GM12874 (cell line): ENCODE data around the gene ZNF423.

ENCODE experiments used
- TF ChIP-seq, protein P1 (sequence below): IDR thresholded peaks from 2 replicates; pipeline ENCODE4 v1.5.1; 2011; ENCODE audit warnings: low read depth, mild to moderate bottlenecking, control low read depth, low read length, moderate library complexity; ENCODE audit not compliant: insufficient read depth

The ZNF423 gene

GRCh38 chr16:49635009-49635350 lies 220.9 kb downstream of the ZNF423 start:
- TF ChIP-seq, protein P1, sequence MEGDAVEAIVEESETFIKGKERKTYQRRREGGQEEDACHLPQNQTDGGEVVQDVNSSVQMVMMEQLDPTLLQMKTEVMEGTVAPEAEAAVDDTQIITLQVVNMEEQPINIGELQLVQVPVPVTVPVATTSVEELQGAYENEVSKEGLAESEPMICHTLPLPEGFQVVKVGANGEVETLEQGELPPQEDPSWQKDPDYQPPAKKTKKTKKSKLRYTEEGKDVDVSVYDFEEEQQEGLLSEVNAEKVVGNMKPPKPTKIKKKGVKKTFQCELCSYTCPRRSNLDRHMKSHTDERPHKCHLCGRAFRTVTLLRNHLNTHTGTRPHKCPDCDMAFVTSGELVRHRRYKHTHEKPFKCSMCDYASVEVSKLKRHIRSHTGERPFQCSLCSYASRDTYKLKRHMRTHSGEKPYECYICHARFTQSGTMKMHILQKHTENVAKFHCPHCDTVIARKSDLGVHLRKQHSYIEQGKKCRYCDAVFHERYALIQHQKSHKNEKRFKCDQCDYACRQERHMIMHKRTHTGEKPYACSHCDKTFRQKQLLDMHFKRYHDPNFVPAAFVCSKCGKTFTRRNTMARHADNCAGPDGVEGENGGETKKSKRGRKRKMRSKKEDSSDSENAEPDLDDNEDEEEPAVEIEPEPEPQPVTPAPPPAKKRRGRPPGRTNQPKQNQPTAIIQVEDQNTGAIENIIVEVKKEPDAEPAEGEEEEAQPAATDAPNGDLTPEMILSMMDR, result no peak

- TF ChIP-seq, protein P1, result no peak
Observed at GRCh38 chr16:49634235-49635008, 221.5 kb downstream of the ZNF423 start.

DNA sequence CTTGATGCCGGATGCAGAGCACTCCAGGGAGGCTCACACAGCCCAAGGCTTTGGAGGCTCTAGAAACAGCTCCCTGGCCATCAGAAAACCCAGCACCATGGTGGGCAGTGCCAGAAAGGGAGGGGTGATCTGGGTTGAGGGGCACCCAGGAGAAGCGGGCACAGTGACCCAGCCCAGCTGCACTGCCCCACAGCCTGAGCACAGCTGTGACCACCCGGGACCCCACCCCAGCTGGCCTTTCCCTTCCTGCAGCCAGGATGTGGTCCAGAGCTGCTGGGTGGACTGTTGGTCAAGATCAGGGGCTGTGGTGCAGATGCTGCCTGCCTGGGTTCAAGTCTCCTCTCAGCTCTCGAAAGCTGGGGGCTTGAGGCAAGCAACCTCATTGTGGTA lies 223.1 kb downstream of the ZNF423 start:
- TF ChIP-seq, protein P1, result no peak

GRCh38 chr16:49632086-49632794 lies 223.7 kb downstream of the ZNF423 start:
- TF ChIP-seq, protein P1, result no peak

GRCh38 chr16:49631187-49632041 lies 224.5 kb downstream of the ZNF423 start:
- TF ChIP-seq, protein P1, result no peak

GRCh38 chr16:49630783-49631182 lies 225.1 kb downstream of the ZNF423 start:
- TF ChIP-seq, protein P1, result no peak

DNA sequence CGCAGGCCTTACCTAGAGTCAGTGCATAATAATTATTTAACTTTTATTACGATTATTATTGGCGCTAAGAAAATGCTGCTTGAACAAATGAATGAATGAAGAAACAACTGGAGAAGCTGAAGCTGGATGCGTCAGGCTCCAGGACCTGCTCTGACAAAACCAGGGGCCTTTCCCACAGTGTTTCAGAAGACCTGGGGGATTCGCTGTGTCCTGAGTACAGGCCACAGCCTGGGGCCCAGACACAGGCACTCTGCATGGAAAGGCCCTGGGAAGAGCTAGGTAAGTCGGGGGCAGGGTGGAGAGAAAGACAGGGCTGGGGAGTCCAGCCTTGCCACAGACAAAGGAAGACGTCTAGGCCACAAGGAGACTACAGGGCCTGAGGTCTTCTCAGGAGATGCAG lies 226.1 kb downstream of the ZNF423 start:
- TF ChIP-seq, protein P1, result no peak
